ENCODE results near the gene FAIM2.
A peak's percentile ranks its signal among the peaks of the same experiment; 100 is the strongest.

FAIM2 gene

DNA sequence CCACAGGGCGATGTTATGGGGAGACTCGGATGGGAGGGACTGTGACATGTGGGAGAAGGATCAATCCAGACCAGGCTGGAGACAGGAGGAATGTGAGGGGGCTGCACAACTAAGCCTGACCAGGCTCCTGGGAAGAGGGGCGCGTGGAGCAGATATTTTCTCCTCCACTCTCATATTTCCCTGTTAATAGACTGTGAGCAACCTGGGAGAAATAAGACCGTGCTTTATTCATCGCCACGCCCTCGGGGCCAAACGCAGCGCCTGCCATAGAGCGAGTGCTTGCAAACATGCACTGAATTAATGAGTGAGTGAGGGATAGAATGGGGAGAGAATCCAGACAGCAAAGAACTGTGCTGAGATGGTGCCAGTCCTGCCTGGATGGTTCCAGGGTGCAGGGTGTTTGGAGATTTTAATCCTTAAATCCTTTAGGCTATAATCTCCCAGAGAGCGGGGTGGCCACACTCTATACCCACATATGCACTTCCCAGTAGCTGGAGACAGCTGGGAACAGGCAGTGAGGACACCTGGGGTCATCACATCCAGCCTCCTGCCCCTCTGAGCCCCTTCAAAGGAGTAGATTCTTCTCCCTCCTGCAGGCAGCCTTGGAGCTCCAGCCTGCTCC is 13.6 kb upstream of the FAIM2 start:
- DNase-seq, result no peak

DNA sequence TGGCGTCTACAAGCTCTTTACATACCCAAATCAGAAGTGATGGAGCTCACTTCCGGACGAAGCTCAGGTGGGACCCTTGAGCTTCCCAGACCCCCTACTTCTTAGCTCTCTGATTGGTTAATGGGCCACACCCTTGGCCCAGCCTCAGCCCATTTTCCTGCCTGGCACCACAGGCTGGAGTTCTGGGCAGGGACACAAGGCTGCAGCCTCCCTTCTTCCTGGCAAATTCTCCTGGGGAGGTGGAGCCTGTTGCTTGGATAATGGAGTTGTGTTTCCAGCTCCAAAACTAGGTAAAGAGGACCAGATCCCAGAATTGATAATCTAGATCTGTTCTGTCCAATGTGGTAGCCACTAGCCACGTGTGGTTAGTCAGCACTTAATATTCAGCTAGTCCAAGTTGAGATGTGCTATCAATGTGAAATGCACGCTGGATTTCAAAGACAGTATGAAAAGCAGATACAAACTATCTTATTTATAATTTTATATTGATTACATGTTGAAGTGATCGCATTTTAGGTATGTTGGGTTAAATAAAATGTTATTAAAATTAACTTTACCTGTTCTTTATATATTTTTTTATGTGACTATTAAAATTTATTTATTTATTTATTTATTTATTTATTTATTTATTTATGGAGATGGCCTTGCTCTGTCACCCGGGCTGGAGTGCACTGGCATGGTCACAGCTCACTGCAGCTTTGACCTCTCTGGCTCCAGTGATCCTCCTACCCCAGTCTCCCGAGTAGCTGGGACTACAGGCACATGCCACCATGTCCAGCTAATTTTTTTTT is 12.6 kb upstream of the FAIM2 start:
- no peak for DNase-seq

DNA sequence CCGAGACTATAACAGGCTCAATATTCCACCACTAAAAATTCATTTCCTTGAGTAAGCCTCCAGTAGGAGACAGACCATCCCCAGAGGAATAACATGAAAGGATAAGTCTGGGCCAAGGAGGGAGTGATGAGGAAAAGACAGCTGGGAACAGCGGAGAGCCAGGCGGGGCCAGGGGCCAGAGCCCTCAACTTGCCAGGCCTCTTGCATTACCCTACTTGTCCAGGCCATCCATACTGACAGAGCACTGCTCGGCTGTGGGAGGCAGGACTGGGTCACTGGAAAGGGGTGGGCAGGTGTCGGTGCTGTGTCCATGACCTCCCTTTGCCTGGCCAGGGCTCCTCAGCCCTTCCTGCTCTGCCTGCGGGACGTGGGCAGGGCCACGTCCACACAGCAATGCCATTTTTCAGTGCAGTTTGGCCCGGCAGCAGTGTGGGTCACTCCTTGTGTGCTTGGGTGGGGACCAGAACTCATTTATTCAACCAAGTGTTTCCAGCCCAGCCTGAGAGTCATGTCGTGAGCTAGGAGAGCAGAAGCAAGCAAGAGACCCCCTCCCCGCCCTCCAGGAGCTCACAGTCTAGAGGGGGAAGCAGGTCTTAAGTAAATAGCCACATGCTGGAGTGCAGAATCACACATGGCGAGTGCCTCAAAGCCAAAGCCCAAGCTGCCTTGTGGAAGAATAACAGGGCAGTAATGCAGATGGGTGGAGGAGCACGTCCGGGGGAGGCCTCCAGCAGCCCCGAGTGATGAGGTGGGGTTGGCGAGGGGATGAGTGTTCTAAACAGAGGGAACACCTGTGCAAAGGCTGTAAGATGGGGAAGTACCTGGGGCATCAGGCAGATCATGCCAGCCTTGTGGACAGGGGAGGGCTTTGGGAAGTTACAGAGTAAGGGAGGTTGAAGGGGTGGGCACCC is 8.9 kb upstream of the FAIM2 start:
- no peak for DNase-seq

DNA sequence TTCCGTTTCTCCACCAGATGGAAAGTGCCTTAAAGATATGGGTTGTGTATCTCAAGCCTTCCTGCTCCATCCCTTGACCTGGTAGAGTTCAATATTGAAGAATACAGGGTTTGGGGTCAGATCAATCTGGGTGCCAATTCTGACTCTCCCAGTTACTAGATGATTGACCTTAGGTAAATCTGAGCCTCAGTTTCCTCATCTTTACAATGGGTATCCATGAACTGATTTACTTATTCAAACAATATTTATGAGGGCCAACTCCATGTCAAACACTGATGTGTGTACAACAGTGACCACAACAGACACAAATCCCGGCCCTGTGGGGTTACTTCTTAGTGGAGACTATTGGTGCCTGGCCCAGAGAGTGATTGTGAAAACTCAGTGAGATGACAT is 7.5 kb upstream of the FAIM2 start:
- no peak for DNase-seq

DNA sequence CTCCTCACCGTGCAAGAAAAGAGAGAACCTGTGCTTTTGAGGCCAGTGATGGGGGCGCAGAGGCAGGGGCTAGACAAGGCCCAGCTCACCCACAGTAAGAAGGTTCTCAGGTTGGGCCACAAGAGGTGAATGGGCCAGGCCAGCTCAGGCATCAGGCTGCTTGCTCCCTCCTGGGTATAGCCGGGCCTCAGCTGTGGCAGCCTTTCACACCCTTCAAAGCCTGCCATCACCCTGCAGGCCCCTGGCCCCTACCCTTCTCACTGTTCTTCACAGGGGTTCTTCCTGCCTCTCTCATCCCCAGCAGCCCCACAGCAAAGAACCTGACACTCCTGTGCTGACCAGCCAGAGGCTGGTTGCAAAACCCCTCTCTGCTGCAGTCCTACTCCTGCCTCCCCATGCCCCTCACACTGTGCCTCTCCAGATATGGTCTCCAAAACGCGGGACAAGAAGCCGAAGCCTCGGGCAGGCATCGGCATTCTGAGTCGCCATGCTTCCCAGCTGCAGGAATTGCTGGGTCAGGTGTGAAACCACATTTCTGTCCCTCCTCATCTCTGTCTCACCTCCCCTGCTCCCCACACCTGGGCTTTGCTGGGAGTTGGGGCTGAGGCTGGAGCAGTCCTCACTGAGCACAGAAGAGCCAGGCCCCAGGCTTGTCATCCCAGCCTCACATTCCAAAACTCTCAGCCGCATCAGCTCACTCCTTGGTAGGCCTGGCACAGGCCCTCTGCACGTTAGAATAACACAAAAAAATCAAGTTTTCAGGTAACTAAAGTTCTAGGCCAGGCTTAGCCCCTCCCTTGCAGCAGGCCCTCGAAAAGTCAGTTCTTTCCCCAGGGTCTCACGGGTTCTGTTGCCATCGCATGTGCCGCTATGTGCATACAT is 6.9 kb upstream of the FAIM2 start:
- DNase-seq, result no peak

DNA sequence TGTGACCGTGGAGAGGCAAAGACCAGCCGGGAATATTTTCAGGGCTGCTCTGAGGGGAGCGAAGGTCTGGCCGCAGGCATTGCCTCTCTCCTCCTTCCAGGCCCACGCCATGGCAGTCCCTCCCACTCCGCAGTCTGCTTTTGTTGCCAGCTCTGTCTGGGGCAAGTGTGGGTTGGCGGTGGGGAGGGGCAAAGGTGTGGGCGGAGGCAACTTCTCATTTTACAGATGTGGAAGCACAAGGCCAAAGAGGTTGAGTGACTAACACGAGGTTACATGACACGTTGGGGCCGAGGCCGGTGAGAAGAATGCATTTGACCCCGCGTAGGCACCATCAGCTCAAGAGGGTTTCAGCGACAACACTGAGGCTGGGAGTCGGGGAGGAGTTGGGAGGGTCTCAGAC is 6.1 kb upstream of the FAIM2 start:
- DNase-seq, result no peak

DNA sequence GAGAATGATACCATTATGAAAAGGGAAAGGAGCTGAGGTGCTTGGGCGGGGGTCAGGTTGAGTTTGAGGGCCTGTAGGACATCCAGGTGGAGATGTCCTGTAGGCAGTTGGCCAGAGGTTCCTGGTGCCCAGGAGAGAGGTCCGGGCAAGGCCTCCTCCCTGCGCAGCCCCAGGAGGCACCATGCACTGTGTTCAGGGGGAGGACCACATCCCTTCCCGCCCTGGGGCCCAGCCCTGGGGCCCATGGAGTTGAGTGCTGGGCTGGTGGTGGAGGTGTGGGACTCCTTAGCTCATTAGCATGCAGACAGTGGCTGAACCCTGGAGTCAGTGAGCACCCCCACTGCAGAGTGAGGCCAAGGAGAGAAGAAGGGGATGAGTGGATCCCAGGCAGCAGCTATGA is 5.7 kb upstream of the FAIM2 start:
- DNase-seq, result no peak

DNA sequence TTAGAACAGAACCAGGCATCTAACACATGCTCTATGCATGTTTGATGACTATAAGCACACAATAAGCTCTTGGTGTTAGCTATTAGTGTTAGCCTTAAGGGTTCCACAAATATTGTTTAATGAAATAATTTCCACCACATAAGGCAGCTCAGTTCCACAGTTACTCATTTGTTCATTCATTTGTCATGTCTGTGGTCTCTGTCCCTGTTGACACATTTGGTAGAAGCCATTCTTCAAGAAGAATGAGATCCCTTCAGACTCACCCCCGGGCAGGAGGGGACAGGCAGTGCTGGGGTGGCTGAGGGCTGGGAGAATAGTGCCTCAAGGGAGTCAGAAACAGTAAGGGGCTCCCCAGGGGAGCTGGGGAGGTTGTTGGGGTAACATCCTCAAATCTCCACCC is 3.7 kb upstream of the FAIM2 start:
- DNase-seq, result peak in 1 of 14 donors; percentile 9

DNA sequence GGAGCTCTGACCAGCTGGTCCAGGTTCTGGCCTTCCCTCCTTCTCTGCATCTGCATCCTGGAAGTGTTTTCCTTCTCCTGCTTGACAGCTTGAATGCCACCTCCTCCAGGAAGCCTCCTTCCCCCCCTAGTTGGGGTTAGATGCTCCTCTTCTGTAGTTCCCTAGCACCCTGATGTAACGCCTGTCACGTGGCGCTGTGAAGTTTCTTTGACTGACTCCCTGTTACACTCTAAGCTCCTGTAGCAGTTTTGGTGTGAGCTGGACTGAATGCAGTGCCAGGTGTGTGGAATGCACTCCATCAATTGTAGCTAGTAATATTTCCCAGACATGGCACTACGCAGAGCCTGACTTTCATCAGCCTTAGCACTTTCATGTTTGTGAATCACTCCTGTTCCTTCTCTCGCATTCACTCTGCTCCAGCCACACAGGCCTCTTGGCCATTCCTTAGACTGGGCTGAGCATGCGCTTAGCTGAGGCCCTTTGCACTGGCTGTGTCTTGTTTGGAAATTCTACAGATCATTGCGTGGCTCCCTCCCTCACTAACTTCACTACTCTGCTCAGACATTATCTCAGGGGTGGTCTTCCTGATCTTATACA is 2.1 kb upstream of the FAIM2 start:
- DNase-seq, result no peak

DNA sequence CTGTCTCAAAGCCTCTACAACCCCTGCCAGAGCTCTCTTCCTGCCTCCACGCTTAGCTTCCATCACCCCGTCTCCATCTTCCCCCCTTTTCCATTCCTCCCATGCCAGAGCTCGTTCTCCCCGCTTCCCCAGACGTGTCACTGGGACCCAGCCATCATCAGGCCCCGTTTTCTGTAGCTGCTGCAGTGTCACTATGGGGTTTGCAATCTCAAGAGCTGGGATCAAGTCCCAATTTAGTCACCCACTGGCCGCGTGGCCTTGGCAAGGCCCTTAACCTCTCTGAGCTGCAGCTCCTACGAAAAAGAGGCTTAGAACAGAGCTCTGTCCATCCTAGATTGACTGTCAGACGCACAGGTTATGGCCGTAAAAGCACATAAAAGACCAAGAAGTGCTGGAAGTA is 901 bp upstream of the FAIM2 start:
- peak in 2 of 14 donors; percentile 21 to 50 for DNase-seq

DNA sequence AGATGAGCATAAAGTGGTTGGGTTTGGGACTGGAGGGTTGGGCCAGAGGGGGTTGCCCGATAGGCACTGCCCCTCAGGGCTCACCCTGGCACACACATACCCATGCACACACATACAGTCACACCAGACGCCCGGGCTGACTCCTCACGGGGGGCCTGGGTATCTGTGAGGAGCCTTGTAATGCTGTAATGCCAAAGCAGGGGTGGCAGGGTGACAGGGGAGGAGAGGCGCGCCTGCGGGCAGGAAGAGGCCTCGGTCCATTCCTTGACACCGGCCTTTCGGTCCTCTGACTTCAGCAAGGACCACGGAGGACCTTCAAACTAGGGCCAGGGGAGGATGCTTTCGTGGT is 375 bp downstream of the FAIM2 start:
- peak in 3 of 14 donors; percentile 52 to 66 (median 52) for DNase-seq

DNA sequence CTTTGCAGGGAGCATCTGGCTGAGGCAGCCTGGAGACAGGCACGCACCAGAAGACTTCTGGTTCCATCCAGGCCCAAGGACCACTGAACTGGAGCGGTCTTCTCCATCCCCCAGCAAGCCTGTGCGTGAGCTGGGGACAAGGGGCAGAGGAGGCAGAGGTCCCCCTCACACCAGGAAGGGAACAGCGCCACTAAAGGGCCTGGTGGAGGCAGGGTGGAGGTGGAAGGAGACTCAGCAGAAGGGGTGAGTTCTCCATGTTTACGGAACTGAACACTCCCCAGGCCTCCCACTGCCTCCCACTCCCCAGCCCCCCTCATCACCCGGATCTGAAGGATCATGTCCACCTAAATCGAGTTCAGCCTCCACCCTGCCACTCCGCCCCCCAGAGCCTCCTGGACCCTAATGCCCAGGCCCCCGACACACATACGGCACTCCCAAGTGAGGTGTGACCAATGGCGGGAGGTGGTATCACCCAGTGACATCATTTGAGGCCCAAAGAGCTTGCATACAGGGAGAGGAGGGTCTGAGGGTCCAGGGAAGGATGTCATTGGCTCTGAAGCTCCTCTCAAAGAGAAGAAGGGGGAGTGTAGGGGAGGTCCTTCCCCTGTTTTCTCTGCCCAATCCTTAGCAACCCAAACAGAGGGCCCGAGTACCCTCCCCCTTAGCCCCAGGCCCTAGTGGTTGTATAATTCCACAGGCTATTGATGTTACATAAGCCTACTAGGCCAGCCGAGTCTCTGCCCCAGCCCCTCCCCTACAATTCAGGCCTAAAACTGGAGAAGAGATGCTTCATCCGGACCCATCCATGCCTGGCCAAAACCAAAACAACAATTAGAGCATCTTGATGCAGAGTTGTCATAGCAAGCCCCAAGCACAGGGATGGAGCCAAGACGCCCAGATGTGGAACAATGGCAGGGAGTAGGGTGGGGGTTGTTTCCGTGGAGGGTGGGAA is 1.0 kb downstream of the FAIM2 start:
- DNase-seq, result peak in 10 of 14 donors; percentile 50 to 89 (median 68)

DNA sequence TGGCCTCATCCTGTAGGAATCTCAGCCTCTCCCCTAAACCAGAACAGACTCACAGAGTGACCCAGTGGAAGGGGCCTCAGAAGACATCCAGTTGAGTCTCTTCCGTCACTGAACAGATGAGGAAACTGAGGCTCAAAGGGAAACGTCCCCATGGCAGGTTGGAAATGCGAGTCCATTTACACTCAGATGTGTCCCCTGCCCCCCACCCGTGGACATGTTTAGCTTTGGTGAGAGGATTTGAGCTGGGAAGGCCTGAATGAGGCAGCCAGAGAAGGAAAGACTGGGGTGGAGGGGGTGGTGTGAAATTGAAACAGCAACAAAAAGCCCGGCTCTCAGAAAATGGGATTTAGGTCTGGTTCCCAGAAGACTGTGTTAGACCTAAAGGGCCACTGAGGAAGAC is 1.7 kb downstream of the FAIM2 start:
- no peak for DNase-seq

DNA sequence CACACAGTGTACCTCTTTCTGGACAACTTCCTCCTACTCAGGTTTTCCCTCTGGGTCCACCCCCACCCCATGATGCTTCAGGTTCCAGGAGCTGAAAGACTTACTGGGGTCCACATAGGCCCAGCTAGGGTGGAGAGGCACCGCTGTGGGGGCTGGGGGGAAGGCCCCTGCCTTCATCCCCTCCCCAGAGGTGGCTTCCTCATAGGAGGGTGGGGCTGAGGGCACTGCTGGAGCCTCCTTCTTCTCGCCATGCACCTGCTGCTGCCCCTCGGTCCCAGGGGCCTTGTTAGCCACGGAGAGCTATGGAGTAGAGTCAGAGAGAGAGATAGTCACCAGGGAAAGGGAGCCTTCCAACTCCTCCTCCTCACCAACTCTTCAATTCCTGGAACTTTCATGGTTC is 2.7 kb downstream of the FAIM2 start:
- no peak for DNase-seq

DNA sequence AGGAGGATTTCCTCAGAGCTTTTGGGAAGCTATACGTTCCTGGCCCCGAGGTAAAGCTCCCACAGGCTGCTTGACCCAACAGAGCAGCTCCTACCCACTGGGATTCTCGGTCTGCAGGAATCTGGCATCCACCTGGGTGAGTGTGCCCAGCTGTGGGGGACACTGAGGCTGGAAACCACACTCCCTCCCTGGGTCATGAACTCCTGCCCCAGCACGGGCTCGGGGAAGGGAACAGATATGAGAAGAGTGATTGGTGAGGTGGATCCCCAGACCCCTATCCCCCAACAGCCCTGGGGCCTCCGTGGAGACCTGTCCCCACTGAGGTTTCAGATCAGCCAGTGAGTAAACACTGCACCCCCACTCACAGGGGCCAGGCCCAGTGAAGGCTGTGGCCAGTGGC is 3.3 kb downstream of the FAIM2 start:
- DNase-seq, result no peak

DNA sequence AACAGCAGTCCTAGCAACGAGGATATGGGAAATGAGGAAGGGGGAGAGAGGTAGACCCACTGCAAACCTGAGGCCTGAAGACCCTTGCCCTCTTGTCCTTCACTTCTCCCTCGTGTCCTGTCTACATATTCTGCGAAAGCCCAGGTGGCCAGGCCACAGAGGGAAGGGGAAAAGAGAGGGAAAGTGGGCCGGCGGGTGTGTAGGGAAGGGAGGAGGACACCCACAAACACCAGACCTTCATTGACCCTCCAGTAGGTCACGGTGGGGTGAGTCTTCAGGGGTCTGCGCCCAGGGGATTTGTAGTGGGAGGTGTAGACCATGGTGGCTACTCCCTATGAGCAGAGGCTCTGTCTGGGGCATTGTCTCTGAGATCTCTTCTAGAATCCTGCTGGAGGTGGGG is 3.8 kb downstream of the FAIM2 start:
- DNase-seq, result no peak

DNA sequence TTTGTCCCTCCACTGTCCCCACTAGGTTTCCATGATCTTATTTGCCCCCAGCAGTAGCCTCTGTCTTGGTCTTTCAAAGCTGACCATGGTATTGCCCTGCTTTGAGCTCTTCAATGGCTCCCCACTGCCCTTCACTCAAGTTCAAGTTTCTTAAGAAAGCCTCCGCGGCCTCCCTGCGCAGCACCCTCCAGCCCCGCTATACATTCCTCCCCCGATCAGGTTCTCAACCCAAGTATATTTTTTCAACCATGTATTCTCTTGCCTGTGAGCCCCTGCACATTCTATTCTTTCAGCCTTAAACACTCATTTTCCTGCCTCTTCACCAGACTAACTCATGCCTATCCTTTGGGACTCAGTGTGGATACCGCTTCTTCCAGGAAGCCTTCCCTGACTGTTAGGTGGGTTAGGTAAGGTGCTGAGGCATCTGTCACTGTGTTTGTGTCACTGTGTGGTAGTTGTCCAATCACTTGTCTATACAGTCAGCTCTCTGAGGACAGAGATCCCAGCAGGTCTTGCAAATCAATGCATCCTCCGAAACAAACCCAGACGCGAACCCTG is 4.3 kb downstream of the FAIM2 start:
- DNase-seq, result no peak

DNA sequence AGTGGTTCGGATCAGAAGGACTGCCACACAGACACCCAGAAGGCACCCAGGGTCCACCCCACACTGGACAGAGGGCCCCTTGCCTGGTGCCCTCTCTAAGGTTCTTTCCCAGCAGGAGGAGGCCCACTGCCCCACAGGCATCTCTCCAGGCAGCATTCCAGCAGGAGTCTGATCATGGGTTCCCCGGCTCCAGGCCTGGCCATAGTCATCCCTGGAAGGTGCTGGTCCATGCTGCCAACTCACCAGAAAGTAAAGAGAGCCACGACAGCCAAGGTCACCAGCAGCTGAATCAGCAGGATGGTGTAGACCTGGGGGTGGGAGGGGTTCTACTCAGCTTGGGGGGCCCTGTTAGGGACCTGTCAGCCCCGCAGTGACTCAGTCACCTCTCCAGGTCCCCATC is 6.4 kb downstream of the FAIM2 start:
- no peak for DNase-seq

DNA sequence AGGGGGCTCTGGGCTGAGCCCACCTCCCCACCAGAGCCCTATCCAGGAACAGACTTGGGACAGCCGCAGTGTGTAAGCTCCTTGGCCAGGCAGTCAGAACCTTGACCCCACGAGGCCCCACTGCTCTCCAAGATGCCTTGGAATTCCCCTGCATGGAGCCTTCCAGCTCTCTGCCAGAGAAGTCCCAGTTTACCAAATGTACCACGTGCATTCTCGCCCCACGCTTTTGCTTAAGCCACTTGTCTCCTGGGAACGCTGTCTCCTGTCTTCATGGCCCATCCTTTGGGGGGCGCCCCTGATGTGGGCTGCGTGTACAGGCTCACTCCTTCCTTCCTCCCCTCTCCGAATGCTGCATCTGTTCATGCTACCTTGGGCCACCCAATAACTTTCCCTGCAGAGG is 7.9 kb downstream of the FAIM2 start:
- DNase-seq, result no peak

DNA sequence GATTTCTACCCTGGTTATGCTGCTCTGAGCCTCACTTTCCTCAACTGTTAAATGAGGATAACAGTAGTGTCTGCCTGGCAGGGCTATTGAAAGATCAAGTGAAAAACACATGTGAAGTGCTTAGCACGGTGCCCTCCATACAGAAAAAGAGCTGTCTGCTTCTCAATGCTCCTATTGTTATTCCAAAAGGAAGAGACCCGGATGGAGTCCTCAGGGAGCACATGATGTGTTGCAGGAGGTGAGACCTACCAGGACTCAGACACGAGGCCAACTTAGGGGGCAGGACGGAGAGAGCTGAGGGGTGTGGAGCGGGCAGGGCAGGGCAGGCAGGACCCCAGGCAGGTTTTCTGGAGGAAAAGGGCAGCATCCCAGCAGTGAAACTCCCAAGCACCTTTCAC is 8.9 kb downstream of the FAIM2 start:
- DNase-seq, result peak in 1 of 14 donors; percentile 28

Measured in C1 segment of cervical spinal cord (tissue), 14 donors.